CD4-positive, alpha-beta T cell treated with Interleukin-17A for 1 hour (primary cell): Measurements from ENCODE around the gene SLC39A13.
A peak's percentile ranks its signal among the peaks of the same experiment; 100 is the strongest.

ENCODE experiments used
- DNase-seq: peaks from one replicate; pipeline ENCODE4 v3.0.0-alpha.2; 2020

Gene SLC39A13

DNA sequence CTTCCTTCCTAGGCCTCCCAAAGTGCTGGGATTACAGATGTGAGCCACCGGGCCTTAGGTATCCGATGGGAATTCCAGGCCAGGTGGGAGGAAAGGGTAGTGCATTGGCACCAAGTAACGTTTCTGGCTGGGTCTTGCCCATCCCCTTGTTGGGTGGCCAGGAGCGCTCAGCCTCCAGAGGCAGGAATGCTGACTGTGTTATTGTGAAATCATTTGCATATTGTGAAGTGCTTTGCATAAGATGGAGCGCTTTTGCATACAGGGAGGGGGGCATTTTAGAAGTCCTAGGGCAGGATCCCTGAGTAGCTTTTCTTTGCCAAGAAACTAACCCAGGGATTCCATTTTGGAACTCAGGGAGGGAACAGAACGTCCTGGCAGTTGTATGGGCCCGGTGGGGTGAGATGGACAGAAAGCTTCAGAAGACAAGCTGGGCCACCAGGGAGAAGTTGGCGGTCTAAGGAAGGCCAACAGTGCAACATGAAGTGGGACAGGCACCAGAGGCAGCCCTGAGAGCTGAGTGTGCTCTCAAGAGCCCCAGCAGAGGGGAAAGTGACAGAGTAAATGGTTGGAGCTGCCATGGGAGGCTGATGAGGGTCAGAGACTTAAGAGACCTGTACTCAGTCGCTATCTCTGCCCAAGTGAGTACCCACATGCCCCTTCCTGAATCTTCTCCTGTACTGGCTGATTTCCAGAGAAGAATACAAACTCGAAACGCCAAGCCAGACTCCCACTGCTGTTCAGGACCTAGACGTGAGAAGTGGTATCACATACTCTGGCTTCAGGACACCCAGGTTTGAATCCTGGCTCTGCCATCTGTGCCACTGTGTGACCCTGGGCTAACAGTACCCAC lies 1.3 kb upstream of the SLC39A13 start:
- no peak for DNase-seq

DNA sequence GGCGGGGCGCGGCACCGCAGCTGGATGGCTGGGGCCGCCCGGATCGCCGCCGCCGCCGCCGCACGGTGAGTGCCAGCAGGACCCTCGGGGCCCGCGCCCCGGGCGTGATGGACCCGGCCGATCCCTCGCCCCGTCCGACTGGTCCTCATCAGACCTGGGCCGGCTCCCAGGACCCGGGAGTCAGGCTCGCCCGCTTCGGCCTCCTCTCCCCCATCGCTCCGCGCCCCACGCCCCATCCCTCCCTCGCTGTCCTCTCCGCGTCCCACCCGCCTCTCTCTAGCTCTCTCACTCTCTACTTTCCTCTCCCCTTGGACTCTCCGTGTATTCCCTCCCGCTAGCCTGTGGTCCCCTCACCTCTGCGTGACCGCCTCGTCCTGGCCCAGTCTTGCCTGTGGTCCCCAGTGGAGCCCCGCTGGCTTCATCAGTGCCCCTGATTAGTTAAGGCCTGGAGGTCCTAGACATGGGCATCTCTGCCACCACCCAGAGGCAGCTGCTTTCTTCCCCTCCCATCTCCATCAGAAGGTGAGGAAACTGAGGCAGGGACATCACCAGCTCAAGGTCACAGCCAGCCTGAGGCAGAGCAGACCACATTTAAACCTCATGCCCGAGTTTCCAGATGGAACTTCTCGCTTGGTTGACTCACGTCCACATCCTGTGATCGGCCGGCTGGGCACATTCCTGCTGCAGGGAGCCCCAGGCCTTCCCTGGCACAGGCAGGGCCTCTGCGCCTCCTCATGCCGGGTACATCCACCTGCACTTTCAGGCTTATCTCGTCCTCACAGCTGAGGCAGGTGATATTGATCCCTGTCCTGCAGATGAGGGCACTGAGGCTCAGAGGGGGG lies 429 bp downstream of the SLC39A13 start:
- no peak for DNase-seq

DNA sequence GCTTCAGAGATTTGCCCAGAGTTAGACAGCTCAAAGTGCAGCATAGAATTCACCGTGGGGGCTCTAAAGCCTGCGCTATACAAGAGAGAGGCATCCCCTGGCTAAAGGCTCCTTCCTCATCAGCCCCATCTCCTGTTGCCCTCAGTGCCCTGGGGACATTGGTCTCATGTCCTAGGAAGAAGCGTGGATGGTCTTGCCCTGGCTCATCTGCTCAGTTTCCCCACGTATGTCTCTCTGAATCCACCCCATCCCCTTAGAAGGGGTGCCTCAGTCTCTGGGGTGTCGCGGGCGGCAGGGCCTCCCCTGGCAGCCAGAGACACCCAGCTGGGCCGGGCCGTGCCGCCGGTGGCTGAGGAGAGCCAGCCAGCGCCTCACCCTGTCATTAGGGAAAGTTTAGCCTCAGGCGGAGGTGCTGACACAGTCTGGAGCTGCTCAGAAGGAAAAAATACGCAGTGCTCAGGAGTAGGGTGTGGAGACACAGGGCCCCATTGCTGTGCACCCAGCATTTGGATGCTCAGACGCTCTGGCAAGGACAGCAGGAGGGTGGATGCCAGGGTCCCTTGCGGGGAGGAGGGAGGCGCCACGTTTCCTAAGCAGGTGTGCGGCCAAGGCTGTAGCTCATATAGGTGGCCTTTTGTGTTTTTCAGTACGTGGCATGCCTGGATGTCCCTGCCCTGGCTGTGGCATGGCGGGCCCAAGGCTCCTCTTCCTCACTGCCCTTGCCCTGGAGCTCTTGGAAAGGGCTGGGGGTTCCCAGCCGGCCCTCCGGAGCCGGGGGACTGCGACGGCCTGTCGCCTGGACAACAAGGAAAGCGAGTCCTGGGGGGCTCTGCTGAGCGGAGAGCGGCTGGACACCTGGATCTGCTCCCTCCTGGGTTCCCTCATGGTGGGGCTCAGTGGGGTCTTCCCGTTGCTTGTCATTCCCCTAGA lies 1.3 kb downstream of the SLC39A13 start:
- DNase-seq, result no peak

DNA sequence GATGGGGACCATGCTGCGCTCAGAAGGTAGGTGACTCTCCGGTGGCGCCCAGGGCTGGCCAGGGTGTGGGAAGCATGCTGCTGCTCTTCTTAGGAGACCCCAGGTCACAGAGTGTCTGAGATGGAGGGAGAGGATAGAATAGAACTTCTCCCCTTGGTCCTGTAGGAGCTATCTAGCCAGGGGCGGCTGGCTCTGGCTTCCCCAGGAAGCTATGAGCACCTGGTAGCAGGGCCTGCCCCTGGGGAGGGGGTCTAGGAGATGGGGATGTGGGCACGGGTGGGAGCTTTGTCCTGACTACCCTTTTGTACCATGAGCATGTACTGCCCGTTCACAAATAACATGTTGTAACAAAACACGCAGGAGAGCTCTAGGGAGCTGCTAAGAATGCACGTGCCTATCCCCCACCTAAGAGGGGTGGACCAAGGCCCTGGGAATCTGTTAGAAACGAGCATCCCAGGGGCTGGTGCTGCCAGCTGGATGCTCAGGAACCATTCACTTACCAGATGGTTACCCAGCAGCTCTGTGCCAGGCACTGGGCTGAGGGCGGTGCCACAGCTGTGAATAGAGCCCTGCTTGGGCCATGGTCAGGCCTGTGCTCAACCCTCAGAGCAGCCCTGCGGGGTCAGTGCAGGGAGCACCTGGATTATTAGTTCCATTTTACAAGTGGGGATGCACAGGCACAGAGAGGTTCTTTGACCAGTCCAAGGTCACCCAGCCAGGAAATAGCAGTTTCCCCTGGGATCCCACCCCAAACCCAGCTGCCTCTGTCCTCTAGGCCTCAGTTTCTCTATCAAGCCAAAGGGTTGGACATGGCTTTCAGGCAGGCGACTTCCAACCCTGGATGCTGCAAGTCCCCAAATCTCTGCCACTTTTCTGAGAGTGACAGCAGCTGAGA lies 2.2 kb downstream of the SLC39A13 start:
- DNase-seq, result no peak

DNA sequence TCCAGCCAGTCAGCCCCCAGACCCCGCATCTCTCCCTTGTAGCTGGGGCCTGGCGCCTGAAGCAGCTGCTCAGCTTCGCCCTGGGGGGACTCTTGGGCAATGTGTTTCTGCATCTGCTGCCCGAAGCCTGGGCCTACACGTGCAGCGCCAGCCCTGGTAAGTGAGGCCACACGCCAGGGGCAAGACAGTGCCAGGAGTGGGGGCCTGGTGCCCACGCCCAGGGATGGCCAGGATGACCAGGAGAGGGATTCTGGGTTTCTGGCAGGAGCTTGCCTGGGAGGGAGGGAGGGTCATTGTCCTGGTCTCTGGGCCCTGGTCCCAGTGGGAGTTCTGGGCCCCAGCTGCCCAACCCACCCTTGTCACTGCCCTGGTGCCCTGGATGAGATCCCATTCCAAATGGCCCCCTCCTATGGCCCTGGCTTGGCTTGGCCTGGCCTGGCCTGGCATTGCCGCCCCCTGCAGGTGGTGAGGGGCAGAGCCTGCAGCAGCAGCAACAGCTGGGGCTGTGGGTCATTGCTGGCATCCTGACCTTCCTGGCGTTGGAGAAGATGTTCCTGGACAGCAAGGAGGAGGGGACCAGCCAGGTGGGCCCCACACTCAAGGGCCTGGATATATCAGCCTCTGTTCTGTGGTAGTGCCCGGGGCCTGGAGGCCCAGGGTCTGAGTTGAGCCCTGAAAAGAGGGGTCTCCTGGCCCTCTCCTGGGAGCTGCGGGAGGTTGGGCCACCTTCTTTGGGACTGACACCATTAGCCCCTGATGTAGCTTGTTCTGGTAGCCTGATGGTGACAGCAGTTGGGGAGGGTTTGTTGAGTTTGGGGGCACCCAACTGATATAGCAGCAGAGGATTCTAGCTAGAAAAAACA lies 3.7 kb downstream of the SLC39A13 start:
- peak; percentile 53 for DNase-seq

DNA sequence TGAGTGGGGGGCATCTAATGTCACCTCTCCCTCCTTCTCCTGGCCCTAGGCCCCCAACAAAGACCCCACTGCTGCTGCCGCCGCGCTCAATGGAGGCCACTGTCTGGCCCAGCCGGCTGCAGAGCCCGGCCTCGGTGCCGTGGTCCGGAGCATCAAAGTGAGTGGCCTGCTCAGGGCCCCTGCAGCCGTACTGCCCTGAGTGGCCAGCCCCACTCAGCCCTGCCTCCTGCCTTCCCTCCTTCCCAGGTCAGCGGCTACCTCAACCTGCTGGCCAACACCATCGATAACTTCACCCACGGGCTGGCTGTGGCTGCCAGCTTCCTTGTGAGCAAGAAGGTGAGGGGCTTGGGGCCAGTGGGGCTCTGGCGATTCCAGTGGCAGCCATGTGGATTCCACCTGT lies 5.0 kb downstream of the SLC39A13 start:
- no peak for DNase-seq

DNA sequence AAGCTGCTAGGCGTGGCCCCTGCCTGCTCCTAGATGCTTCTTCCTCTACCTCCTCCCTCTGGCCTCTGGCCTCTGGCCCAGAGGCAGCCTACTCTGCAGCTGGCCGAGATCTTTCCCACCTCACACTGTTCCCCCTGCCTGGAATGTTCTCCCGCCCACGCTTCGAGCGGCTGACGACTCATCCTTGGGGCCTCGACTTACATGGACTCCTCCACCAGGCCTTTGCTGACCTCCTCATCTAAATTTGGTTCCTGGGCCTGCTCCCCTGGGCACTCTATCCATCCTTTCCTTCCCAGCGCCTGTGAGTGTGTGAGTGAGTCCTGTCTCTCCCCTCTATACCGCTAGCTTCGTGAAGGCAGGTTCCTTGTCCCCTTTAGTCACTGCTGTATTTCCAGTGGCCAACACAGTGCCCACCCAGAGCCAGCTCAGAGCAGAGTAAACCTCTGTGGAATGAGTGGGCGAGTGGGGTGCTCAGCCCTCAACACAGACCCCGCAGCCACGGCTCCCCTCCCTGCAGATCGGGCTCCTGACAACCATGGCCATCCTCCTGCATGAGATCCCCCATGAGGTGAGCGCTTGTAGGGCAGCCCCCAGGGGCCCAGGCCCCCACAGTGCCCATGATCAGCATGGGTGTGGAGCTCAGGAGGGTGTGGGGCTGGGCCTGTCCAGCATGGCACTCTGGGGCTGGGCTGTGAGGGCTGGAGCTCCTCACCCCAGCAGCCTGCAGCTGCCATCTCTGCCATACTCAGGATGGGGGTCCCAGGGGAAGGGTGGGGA lies 5.7 kb downstream of the SLC39A13 start:
- DNase-seq, result no peak

DNA sequence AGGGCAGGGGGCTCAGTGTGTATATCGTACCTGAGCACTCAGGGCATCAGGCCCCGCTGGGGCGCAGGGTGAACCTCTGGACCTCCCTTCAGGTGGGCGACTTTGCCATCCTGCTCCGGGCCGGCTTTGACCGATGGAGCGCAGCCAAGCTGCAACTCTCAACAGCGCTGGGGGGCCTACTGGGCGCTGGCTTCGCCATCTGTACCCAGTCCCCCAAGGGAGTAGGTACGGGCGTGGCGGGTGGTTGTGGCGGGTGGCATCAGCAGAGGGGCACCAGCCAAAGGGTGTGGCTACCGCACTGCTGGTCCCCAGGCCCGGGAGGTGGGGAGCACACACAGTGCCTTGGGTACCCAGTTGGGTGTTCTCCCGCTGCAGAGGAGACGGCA lies 6.3 kb downstream of the SLC39A13 start:
- DNase-seq, result no peak

DNA sequence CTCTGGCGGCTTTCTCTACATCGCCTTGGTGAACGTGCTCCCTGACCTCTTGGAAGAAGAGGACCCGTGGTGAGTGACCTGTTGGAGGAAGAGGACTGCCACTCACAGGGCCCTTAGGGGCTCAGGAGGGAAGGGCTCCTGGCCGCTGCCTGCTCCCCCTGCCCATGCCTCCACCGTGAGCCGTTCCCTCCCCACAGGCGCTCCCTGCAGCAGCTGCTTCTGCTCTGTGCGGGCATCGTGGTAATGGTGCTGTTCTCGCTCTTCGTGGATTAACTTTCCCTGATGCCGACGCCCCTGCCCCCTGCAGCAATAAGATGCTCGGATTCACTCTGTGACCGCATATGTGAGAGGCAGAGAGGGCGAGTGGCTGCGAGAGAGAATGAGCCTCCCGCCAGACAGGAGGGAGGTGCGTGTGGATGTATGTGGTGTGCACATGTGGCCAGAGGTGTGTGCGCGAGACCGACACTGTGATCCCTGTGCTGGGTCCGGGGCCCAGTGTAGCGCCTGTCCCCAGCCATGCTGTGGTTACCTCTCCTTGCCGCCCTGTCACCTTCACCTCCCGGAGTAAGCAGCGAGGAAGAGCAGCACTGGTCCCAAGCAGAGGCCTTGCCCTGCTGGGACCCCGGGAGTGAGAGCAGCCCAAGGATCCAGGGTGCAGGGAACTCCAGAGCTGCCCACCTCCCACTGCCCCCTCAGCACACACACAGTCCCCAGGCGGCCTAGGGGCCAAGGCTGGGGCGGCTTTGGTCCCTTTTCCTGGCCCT lies 6.9 kb downstream of the SLC39A13 start:
- no peak for DNase-seq

DNA sequence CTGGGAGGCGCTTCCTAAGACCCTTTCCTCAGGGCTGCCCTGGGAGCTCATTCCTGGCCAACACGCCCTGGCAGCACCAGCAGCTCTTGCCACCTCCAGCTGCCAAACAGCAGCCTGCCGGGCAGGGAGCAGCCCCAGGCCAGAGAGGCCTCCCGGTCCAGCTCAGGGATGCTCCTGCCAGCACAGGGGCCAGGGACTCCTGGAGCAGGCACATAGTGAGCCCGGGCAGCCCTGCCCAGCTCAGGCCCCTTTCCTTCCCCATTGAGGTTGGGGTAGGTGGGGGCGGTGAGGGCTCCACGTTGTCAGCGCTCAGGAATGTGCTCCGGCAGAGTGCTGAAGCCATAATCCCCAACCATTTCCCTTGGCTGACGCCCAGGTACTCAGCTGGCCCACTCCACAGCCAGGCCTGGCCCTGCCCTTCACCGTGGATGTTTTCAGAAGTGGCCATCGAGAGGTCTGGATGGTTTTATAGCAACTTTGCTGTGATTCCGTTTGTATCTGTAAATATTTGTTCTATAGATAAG lies 7.6 kb downstream of the SLC39A13 start:
- DNase-seq, result no peak

DNA sequence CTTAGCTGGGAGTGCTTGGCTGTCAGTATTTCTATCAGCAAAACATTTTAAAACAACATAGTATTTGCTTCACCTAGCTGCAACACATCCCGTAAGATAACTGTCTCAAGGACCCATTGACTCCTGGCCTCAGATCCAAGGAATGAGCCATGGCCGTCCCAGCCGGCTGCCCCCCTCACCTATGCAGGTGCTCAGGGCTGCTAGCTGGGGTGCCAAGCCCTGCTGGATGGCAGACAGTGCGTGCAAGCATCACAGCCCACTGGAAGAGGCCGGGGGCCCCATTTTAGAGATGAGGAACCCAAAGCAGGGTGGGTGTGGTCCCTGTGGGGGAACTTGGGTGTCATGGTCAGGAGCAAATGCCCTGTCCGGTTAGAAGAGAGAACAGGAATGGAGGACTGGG lies 9.3 kb downstream of the SLC39A13 start:
- DNase-seq, result no peak

DNA sequence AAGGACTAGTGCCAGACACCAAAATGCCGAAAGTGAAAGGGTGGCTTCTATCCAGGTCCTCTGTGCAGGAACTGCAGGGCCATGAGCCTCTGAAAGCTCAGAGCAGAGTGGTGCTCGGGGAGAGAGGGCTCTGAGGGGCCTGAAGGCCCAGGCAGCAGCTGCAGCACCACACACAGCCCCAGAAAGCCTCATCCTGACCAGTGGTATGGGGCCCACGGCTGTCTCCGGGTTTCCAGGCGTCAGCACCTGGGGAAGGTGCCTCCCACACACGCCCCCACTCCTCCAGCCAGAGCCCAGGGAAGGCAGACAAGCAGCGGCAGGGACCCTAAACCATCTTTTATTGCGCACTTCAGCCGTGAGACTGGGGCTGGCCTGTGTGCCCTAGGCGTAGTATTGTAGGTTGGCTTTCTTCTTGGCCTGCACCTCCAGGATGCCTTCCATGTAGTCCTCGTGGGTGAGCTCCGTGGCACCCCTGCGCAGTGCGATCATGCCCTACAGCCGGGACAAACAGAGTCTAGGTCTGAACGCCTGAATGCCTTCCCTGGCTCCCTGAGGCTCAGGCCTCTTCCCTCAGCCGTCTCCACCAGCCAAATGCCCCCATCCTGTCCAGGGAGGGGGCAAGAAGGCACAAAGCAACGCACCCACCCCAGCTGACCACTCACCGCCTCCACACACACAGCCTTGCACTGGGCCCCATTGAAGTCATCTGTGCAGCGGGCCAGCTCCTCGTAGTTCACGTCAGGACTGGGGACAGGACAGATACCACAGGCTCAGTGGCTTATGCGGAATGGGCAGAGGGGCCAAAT lies 10.3 kb downstream of the SLC39A13 start:
- no peak for DNase-seq

DNA sequence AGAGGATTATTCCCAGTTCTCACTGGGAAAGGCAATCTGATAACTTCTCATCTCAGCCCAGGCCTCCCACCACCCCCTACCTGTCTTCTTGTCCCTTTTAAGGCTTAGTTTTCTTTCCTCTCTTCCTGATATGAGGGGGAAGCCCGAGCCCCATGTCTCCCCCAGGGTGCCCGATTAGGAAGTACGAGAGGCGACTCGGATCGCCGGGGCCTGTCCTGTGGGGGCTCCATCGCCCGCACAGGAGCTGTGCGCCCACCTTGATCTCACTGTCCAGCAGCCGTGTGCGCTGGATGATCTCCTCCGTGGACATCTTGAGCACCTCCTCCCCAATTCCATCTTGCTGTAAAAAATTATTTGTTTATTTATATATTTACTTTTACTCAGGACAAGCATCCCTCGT lies 17.2 kb downstream of the SLC39A13 start:
- DNase-seq, result no peak

DNA sequence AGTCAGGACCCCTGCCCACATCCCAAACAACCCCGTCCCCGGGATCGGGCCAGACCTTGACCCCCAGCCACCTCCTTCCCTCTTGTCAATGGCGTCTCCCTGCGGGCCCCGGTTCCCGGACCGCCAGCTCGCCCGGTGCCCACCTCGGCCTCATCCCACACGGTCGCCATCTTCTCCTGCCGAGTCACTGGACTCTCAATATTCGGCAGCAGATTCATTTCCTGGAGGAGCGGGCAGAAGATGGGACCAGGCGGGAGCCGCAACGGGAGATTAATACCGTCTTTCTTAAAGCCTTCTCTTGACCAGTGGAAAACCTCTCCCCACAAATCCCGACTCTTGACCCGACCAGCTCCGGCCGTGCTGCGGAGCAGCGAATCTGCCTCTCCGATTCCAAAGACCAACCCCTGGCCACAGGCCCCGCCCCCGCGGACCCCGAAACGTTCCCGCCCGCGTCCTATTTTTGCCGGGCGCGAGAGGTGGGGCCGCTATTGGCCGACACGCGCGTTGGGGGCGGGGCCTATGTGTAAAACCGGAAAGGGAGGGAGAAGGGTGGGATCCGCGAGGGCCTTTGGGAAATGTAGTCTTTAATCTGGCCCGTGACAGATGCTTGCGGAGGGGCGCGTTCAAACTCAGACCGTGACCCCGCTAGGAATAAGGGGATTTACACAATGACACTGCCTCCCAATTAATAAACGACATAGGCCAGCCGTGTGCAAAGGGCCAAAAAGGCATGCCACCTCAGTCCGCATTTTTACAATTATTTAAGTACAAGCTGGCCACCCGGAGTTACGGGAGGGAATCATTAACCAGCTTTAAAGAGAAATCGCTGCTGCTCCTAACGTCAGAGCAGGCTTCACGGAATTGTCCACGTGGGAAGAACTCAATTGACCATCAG lies 17.9 kb downstream of the SLC39A13 start, which contains the start of gene PSMC3:
Gene PSMC3, minus strand, starts transcription at position 378 of the 895 bp plus-strand sequence. Its CDS starts 160 bp downstream, at position 218.
- DNase-seq, result peak; percentile 98

DNA sequence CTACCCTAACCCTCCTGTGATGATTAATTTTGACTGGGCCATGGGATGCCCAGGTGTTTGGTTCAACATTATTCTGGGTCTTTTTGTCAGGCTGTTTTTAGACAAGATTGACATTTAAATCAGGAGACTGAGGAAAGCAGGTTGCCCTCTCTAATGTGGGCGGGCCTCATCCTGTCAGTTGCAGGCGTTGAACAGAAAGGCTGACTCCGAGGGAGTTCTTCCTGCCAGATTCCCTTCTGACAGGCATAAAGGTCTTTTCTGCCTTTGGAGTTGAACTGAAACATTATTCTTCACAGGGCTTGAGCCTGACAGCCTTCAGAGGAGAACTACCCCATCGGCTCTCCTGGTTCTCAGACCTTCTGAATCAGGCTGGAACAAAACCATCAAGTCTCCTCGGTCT lies 22.1 kb downstream of the SLC39A13 start:
- no peak for DNase-seq

DNA sequence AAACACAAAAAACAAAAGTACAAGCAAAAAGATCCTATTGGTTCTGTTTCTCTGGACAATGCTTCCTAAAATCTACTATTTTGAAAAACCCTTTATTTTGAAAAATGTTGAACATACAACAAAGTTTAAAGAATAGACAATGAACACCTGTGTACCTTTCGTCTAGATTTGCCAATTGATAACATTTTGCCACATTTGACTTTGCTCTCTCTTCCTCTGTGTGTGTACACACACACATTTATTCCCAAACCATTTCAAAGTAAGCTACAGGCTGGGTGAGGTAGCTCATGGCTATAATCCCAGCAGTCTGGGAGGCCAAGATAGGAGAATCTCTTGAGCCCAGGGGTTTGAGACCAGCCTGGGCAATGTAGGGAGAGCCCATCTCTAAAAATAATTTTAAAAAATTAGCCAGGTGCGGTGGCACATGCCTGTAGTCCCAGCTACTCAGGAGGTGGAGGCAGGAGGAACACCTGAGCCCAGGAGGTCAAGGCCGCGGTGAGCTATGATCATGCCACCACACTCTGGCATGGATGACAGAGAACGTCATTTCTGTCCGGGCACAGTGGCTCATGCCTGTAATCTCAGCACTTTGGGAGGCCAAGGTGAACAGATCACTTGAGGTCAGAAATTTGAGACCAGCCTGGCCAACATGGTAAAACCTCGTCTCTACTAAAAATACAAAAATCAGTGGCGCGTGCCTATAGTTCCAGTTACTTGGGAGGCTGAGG lies 23.1 kb downstream of the SLC39A13 start:
- DNase-seq, result no peak
